Effector memory CD4-positive, alpha-beta T cell (primary cell): ENCODE data around the gene CASKIN1.

Experiments used
- DNase-seq, 3 donors: peaks; one replicate each; pipeline ENCODE4 v3.0.0-alpha.2; 2020
- H3K27ac ChIP-seq: 2 replicates; pipeline ENCODE4 v1.7.0; 2013; ENCODE audit warnings: mild to moderate bottlenecking, low read length, moderate library complexity; ENCODE audit not compliant: insufficient read depth, poor library complexity, severe bottlenecking
- H3K27me3 ChIP-seq: replicated peaks from 2 replicates; pipeline ENCODE4 v1.7.0; 2013; ENCODE audit warnings: mild to moderate bottlenecking, low read length; ENCODE audit not compliant: insufficient read depth, control insufficient read depth, poor library complexity, severe bottlenecking
- H3K36me3 ChIP-seq: 2 replicates; pipeline ENCODE4 v1.7.0; 2013; ENCODE audit warnings: mild to moderate bottlenecking, low read length, moderate library complexity; ENCODE audit not compliant: control insufficient read depth, insufficient read depth
- H3K4me1 ChIP-seq: 2 replicates; pipeline ENCODE4 v1.7.0; 2013; ENCODE audit warnings: low read length, mild to moderate bottlenecking; ENCODE audit not compliant: control insufficient read depth, insufficient read depth, poor library complexity, severe bottlenecking
- H3K4me3 ChIP-seq: 2 replicates; pipeline ENCODE4 v1.7.0; 2013; ENCODE audit warnings: low read length, low read depth, mild to moderate bottlenecking; ENCODE audit not compliant: insufficient read depth, poor library complexity, severe bottlenecking
- H3K9me3 ChIP-seq: 2 replicates; pipeline ENCODE4 v1.7.0; 2013; ENCODE audit warnings: mild to moderate bottlenecking, low read length, moderate library complexity; ENCODE audit not compliant: control insufficient read depth

The CASKIN1 gene

DNA sequence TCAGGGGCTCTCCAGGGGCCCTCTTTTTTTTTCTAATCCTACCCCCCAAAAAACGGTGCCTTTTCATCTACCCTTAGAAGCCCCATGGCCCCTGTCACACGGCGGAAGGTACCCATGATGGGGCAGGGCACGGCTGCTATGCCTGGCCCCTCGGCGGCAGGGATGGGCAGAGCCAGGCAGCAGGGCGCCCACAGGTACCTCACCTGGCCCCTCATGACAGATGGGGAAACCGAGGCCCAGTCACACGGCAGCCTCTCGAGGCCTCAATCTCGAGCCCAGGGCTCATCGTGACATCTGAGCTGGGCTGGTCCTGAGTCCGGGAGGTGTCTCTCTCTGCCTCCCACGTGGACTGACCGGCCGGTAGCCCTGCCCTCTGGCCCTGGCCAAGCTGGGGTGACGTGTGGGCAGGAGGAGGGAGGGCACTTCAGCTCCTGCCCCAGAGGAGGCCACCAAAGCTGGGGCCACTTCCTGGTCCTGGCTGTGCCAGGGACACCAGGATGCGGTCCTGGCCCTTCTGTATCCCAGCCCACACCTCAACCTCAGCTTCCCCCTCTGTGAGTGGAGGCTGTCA lies 29.3 kb downstream of the CASKIN1 start:
- Histone ChIP-seq H3K4me1 (no peaks in the 10 kb centered on the region), H3K4me3 (no peak overlapping the region), H3K36me3 (peaks cover 34% of the 10 kb centered on the region), H3K27me3 (no peaks in the 10 kb centered on the region), H3K27ac (no peak overlapping the region), H3K9me3 (no peaks in the 10 kb centered on the region)
- no peak for DNase-seq

DNA sequence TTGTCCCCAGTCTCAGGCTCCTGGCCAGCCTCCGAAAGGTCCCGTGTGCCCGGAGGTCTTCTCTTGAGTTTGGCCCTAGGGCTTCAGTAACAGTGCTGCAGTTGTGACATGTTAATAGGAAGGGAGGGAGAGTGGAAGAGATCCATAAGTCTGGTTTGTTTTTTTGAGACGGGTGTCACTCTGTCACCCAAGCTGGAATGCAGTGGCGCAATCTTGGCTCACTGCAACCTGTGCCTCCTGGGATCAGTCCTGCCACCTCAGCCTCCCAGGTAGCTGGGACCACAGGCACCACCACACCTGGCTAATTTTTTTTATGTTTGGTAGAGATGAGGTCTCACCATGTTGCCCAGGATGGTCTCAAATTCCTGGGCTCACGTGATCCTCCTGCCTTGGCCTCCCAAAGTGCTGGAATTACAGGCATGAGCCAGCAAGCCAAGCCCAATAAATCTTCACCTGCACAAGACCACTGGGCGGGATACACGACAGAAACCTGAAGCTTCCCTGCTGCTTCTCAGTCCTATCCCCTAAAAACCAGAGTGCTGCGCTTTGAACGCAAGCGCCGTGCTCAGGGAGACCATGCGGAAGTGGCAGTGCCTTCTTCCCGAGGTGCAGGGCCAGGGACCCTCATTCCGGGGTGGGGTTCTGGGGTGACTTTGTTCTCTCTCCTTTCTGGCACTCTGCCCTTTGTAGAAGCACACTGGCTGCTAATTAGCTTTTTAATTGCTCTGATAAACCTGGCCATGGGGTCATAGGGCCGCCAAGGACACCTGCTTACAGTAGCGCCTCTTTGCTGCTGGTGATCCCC lies 29.9 kb downstream of the CASKIN1 start:
- DNase-seq, result no peak
- Histone ChIP-seq H3K27me3 (no peaks in the 10 kb centered on the region), H3K9me3 (no peaks in the 10 kb centered on the region), H3K4me3 (no peak overlapping the region), H3K36me3 (peaks cover 27% of the 10 kb centered on the region), H3K4me1 (no peaks in the 10 kb centered on the region), H3K27ac (no peak overlapping the region)

DNA sequence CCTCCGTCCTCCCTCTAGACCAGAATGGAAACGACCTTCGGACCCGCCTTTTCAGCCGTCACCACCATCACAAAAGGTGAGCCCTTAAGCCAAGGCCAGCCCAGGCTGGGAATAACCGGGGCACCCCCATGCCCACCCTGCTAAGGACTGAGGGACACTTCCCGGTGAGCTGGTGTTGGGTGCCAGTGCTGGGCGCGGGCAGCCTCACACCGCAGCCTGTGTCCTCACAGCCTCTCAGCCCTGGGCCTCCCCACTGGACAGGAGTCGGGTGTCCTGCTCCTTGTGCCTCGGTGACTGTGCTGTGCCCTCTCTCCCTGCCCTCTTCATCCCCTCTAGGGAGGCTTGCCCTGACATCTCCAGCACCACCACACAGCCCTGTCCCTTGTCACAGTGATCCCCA lies 30.5 kb downstream of the CASKIN1 start:
- Histone ChIP-seq H3K36me3 (peaks cover 27% of the 10 kb centered on the region), H3K4me3 (no peak overlapping the region), H3K9me3 (no peaks in the 10 kb centered on the region), H3K27me3 (no peaks in the 10 kb centered on the region), H3K27ac (no peak overlapping the region), H3K4me1 (no peaks in the 10 kb centered on the region)
- DNase-seq, result no peak

DNA sequence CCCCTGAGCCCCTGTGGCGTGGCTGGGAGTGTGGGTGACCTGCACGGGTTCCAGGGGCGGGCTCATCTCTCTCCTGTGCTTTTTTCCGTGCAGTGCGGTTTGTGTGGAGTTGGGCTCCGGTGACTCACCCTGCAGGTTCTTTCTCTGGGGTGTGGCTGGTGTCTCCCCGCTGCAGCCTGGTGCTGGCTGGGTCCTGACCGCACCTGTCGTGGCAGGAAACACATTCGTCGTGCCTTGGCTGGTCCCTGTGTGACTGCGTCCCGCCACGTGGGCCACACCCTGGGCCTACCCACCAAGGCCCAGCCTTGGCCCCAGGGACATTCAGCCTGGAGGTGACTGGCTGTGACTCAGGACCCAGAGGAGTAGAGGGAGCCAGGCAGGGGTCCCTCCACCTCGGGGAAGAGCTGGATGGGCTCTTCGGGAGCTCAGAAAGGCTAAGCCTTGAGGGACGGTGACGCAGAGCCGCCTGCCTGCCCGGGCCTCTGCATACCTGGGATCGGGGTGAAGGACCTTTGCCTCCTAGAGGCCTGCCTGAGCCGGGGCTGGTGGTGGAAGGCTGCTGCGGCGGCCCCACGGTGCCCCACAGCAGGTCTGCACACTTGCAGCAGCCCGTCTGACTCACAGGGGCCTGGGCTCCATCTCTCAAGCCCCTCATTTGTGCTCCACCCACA lies 33.1 kb downstream of the CASKIN1 start:
- Histone ChIP-seq H3K27ac (peak overlapping the region; percentile 37), H3K36me3 (peaks cover 25% of the 10 kb centered on the region), H3K9me3 (no peaks in the 10 kb centered on the region), H3K4me1 (no peaks in the 10 kb centered on the region), H3K4me3 (no peak overlapping the region), H3K27me3 (no peaks in the 10 kb centered on the region)
- peak in 2 of 3 donors; percentile 29 to 39 for DNase-seq

DNA sequence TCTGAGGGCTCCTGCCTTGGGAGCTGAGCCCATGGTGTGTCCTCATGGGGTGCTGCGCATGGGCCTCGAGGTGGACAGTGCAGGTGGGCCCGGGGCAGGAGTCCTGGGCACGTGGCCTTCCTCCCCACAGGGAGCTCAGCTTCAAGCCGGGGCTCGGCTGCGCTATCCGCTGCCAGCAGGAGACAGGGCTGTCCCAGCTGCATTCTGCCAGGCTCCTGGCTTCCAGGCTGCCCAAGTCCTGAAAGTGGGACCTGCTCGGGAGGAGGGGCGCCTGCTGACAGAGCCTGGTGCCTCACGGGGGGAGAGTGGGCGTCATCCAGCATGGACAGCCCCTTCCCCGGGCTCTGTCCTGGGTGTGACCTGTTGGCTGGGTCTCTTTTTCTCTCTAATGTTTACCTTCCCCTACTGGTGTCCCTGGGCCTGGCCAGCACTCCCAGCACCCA lies 33.7 kb downstream of the CASKIN1 start:
- DNase-seq, result no peak
- H3K27ac ChIP-seq, result peak overlapping the region; percentile 37
- no peaks in the 10 kb centered on the region for H3K4me1 ChIP-seq
- no peaks in the 10 kb centered on the region for H3K27me3 ChIP-seq
- no peak overlapping the region for H3K4me3 ChIP-seq
- H3K36me3 ChIP-seq, result peaks cover 19% of the 10 kb centered on the region
- no peaks in the 10 kb centered on the region for H3K9me3 ChIP-seq

DNA sequence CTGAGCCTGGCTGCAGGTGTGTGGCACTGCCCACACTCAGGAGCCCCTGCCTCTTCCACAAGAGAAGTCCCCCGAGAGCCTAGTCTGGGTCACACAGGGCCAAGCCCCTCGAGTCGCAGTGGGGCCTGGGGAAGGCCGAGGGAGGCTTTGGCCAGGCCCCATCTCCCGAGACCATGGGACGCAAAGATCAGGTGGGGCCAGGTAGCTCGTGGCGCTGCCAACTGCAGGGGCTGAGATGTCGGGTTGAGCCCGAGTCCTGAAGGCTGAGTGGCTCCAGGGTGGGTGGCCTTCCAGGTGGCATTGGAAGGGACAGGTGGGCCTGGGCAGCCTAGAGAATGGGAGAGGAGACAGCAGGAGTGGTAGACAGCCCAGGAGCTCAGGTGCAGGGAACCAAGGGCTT lies 34.5 kb downstream of the CASKIN1 start:
- no peak overlapping the region for H3K4me3 ChIP-seq
- H3K4me1 ChIP-seq, result peaks cover 5% of the 10 kb centered on the region
- peaks cover 11% of the 10 kb centered on the region for H3K36me3 ChIP-seq
- no peak overlapping the region for H3K27ac ChIP-seq
- H3K27me3 ChIP-seq, result no peaks in the 10 kb centered on the region
- H3K9me3 ChIP-seq, result no peaks in the 10 kb centered on the region
- DNase-seq, result no peak

DNA sequence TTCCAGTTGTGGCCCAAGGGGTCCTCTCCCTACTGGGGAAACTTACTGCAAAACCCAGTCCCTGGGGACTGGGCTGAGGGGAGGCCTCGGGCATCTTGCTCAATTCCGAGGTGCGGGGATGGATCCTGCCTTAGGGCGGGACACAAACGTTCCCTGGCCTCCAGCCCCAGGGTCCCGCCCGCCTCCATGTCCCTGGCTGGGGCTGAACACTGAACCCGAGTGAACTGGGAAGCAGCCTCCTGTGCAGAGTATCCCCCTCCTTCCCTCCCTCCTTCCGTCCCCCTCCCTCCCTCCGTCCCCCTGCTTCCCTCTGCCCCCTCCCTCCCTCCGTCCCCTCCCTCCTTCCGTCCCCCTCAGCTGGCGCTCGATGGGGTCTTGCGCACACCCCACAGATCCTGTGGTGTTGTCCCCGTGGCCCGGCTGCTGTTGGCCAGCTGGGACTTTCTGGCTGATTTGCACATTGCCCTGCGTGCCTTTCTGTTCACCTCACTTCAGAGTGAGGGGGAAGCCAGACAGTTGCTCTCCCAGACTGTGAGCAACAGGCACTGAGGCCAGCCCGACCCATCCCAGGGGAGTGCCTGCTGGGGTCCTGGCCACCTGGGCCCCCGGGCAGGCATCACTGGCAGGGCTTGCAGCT lies 35.4 kb downstream of the CASKIN1 start:
- Histone ChIP-seq H3K4me3 (no peak overlapping the region), H3K27ac (no peak overlapping the region)

DNA sequence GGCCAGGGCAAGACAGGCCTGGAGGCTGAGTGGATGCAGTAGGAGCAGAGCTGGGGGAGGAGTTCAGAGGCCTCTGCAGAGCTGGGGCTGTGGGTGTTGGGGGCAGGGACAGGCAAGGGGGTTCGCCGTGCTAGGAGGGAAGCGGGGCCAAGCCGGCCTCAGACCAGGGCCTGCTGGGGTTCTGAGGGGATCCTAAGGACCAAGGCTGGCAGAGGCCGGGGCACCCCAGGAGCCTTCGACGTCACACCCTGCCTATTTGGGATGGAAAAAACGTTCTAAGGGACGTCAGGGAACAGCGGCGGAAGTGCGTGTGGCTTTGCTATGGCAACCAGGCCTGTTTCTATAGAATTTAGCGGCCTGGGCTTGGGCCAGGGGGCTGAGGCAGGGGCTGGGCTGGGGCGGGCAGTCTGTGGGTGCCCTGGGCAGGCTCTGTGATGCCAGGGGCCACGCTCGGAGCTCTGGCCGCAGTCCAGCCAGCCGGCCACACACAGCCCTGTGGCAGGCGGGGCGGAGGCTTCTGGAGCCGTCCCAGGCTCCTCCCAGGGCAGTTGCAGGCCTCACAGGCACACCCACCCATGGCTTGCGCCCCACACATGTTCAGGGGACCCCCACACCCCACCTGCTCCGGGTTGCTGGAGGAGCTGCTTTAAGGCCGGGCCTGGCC lies 37.1 kb downstream of the CASKIN1 start:
- no peak overlapping the region for H3K27ac ChIP-seq
- no peaks in the 10 kb centered on the region for H3K36me3 ChIP-seq
- H3K27me3 ChIP-seq, result no peaks in the 10 kb centered on the region
- peaks cover 24% of the 10 kb centered on the region for H3K4me1 ChIP-seq
- DNase-seq, result no peak
- no peaks in the 10 kb centered on the region for H3K9me3 ChIP-seq
- H3K4me3 ChIP-seq, result no peak overlapping the region

More for the DNA sequence above, 35.4 kb downstream of the CASKIN1 start:
- DNase-seq, result no peak
- no peaks in the 10 kb centered on the region for H3K27me3 ChIP-seq
- H3K36me3 ChIP-seq, result peaks cover 4% of the 10 kb centered on the region
- H3K9me3 ChIP-seq, result no peaks in the 10 kb centered on the region
- peaks cover 12% of the 10 kb centered on the region for H3K4me1 ChIP-seq

DNA sequence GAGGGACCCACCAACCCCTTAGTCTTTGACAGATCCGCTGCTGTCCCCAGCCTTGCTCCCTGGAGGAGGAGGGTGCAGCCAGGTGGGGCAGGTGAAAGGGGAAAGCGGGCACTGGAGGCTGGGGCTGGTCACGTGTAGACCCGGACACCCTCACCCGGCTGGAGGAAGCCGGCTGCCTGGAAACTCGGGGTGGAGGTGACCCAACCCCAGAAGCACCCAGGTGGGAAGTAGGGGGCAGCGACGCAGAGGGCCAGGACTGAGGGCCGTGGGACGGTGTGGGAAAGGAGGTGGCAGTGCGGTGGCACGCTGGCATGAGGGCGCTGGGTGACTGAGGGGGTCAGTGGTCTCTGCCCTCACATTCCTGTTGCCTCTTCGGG lies 38.2 kb downstream of the CASKIN1 start:
- H3K4me1 ChIP-seq, result peaks cover 34% of the 10 kb centered on the region
- H3K4me3 ChIP-seq, result no peak overlapping the region
- no peak for DNase-seq
- no peaks in the 10 kb centered on the region for H3K36me3 ChIP-seq
- H3K27ac ChIP-seq, result no peak overlapping the region
- H3K27me3 ChIP-seq, result no peaks in the 10 kb centered on the region
- H3K9me3 ChIP-seq, result no peaks in the 10 kb centered on the region
